Stimulated activated CD4-positive, alpha-beta T cell treated with anti-CD3 and anti-CD28 coated beads, Interleukin-4, amount 100 ng/mL, for 1 hour (primary cell): ENCODE measurements around the gene SLC2A13.

ENCODE experiments used
- DNase-seq: peaks from one replicate; pipeline ENCODE4 v3.0.0-alpha.2; 2020

The SLC2A13 gene

DNA sequence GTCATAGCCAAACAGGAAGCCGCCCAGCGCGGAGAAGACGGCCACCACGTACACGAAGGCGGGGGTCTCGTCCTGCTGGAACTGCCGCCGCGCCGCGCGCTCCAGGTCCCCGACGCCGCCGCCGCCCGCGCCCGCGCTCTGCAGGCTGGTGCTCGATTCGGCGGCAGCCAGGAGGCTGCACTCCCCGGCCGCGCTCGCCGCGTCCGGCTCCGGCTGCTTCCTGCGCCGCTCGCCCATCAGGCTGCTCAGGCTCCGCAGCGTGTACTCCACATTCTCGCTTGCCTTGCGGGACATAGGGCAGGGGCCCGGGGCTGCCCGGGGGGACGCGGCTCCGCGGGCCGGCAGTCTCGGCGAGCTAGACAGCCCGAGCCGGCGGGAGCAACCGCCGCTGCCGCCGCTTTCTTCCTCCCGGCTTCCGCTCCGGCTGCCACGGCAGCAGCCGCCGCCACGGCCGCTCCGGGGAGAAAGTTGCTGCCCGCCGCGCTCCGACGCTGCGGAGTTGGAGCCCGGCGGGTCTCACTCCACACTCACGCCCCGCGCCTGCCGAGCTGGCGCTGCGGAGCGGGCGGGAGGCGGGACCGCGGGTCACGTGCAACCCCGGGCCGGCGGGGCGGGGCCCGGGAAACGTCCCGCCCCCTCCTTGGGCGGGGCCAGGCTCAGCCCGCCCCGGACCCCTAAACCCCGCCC, at the start of gene SLC2A13:
SLC2A13 (minus strand) TSS at position 567 of the 687 bp plus-strand sequence; CDS start at position 294, 273 bp downstream.
- DNase-seq = peak; percentile 75

DNA sequence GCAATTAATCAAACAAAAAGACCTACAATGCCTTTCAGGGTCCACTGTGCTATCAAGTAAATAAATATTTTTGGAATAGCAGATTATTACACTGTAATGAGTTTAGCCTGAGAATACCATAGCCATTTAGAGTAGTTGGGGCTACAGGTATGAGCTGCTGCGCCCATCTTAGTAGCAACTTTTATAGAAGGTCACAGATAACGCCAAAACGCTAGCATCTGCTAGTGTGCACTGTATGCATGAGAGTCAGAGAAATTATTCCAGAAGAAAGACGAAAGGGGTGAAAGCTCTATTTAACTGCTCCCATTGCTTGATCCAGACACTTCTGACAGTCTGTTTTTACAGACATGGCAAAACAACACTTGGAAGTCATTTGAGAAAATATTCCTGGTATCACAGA, 48.5 kb upstream of the SLC2A13 start:
- no peak for DNase-seq

DNA sequence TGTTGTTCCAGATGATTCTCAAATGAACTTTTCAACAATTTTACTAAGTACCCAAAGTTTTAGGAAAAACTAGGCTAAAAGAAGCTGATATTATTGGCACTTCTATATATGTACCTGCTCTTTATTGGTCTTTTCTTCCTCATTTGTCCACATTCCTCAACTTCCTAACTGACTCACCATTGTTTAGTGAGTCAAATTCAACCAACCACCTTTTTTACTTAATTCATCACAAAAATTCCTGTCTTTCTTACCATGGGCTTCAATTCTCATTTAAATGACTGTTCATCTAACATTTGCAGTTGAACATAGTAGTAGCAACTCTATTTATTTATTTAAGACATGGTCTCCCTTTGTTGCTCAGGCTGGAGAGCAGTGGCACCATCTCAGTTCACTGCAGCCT, 47.6 kb upstream of the SLC2A13 start:
- DNase-seq = no peak

DNA sequence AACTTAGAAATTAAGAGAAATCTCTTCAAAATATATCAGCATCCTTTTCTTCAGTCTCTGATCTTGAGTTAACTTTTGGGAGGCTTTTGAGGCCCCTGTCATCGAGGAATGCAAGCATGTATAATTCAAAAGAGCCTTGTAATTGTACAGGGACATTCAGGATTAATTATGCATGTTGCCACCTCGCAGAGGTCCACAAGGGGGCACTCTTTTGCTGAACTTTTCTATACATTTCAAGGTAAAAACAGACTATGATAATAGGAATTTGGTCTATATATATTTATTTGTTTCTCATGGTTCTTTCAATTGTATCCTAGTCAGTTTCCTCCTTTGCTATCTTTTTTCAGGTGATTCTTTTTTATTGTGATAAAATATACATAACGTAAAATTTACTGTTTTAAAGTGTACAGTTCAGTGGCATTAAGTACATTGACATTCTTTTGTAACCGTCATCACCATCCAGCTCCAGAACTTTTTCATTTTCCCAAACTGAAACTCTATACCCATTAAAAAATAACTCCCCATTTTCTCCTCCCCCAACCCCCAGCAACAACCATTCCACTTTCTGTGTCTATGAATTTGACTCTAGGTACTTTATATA, 47.0 kb upstream of the SLC2A13 start:
- peak; percentile 40 for DNase-seq

DNA sequence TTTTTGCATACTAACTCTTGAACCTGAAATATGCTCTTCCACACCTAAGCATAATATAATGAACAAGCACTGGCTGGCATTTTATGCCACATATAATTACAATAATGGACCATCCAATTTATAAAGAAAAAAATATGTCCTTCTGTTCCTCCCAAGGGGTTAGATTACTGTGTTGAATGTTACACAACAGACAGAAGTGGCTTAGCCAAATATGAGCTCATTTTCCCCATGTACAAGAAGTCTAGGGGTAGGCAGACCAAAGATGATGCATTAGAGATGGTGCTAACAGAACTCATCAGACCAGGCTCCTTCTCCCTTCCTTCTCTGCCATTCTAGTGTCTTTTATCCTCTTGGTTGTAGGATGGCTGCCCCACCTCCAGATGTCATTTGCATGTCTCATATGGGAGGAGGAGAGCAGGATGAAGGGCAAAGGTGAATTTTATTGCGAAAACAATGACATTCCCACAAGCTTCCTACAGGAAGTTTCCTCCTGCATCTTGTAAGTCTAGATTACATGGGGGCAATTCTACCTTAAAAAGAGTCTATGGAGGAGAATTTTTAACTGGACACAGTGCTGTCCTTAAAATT, 43.9 kb upstream of the SLC2A13 start:
- DNase-seq = no peak

DNA sequence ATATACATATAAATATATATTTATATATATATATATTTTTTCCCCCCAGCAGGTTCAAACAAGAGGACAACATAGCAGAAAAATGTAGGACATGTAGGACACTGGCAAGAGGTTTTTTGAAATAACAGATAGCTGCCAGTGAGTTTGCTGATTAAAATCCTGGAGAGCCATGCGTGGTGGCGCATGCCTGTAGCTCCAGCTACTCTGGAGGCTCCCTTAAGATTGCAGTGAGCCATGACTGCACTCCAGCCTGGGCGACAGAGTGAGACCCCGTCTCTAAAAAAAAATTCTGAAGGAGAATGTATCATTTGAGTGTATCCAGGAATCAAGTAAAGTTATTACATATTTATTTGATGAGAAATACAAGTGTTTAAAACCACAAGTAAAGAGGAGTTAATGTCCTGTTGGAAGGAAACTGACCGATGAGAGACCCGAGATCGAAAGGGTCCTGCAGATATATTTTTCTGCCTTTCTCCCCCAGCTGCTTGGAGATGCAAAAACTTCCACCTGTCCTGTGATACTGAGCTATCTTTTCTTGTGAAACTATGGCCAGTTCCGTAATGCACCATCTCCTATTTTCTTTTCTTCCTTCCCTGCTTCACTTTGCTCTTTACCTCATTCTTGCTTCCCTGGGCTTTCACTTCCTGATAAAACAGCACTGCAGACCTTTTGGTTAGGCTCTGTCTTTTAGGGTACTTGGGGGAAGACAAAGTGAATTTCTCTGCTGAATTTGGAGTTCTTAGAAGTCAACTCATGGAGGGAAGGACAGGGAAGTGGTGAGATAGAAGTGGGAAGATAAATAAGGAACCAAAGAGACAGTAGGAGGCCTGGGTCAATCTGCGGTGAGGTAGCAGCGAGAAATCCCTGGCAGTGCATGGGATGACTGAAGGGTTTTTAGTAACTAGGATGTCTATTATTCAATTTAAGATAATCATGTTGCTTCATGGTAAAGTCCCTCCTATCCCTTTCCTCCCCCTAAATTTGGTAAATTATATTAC, 41.2 kb upstream of the SLC2A13 start:
- DNase-seq = no peak

DNA sequence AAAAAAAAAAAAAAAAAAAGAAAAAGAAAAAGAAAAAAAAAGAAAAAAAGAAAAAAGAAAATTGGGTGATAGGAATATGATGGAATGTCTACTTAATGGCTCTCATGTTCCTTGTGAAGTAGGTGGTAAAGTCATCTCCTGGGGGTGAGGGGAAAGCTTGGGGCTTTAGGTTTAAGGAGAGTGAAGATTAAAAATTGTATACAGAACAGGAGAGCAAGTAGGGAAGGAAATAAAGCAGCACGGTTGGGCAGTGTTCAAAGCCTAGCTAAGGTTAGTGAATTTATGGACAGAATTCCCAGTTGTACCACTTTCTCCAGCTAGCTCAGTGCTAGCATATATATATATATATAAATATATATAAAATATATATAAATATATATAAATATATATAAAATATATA, 40.0 kb upstream of the SLC2A13 start:
- DNase-seq = no peak

DNA sequence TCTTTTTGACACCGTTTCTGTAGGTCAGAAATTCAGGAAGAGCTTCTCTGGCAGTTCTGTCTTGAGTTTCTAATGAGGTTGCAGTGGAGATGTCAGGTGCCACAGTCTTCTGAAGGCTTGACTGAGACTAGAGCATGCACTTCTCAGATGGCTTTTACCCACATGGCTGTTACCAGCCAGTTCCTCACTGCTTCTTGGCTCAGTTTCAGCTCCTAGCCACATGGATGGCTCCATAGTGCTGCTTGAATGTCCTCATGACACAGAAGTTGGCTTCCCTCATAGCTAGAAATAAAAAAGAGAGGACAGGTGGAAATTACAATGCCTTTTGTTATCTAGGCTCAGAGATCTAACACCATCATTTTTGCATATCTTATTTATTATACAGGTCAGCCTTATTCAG, 38.1 kb upstream of the SLC2A13 start:
- no peak for DNase-seq

DNA sequence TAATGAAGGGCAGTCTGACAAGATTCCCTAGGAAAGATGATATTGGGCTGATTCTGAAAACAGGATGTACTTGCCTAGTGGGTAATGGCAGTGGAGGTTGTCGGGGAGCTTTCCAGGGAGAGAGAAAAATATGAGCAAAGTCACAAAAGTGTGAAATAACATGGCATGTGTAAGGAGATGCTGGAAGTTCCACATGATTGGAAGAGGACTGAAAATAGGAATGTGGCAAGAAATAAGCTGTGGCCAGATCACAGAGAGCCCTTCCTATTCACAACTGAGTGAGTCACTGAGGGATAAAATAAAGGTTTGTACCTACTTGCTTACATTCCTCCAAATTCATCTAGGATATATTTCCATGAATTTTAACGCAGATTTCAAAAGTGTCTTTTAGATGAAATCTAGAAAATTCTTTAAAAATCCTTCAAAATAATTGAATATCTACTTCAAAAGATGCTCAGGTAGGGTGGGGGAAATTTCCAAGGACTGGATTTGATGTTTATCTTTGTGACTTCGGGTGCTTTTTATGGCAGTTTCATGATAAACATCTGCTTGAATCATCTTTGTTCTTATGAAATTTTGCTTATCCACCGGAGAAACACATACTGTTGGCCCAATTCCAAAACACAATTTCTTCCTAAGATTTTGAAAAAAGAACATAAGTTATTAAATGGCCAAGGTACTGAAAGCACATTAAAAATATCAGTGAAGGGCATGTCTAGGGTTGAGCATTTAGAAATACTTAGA, 36.3 kb upstream of the SLC2A13 start:
- DNase-seq = no peak

DNA sequence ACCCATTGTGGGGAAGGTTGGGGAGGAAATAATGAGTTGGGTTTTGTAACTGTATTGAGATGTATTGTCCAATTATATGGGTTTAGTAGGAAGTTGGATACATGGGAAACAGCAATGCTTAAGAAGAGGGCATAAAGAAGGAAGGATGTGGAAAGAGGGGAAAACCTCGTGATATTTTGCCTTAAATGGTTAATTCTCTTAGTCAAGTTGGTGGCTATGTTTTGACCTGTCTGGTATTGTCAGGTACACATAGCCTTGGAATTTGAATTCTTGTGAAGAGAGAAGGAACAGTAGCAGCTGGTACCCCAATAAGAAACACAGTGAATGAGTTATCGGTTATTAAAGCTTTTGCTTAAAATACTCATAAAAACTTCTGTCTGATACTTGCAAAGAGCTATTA, 32.6 kb upstream of the SLC2A13 start:
- no peak for DNase-seq

DNA sequence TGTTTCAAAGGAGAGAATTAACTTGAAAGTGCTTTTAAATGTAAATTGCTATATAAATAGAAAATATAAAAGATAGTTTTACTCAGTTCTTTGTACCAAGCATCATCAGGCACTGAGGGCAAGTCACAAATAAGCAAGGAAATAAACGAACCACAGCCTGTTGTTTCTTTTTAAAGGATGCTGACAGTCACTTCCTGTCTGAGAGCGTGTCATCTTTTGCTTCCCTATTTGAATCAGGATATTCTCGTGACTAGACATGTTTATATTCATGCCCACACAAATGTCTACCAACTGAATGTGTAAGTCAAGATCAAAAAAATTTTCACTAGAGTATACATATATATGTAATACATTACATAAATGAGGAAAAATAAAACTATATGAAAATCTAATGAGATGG, 31.4 kb upstream of the SLC2A13 start:
- DNase-seq = no peak

DNA sequence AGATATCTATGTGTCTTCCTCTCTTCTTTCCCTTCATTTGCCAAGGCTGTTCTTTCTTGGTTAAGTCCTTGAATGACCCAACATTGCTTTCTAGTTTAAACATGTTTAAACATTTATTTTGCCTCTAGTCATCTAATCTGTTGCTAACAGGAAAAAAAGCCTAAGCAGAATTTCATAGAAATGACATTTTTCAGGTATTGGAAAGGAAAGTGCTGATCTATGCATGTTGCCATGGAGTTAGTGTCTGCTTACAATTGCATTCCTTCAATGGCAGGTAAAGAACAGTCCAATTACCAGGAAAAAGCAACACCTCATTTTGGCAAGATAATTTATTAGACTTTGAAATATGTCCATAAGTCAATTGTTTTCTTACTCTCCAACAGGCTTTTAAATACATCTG, 21.5 kb upstream of the SLC2A13 start:
- no peak for DNase-seq

DNA sequence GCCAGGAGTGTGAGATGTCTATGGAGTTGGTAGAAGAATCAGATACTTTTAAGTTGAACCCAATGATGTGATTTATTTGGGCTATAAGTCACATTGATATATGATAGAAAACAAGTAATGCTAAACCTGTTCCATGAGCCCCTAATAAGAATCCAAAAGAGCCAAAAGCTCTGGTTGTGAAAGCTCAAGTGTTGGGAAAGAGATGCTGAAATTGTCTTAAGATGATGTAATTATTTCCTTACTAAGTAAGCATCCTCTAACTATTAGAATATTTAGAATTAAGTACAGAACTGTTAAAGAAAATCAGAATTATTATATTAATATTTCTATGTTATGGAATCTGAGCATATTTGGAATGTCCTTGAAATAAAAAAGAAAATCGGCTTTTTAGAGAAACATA, 17.6 kb upstream of the SLC2A13 start:
- no peak for DNase-seq

DNA sequence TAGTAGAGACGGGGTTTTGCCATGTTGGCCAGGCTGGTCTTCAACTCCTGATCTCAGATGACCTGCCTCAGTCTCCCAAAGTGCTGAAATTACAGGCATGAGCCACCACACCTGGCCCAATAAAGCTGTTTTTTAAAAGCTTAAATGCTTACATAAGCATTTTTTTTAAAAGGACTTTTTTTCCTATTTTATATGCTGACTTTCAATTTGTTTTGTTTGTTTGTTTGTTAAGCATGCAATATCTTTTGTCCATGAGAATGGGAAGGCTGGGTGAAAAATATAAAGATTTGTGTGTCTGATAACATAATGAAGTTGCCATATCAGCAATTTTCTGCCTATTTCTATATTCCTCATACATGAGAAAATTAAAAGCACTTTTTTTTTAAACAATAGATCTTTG, 17.0 kb upstream of the SLC2A13 start:
- DNase-seq = no peak

DNA sequence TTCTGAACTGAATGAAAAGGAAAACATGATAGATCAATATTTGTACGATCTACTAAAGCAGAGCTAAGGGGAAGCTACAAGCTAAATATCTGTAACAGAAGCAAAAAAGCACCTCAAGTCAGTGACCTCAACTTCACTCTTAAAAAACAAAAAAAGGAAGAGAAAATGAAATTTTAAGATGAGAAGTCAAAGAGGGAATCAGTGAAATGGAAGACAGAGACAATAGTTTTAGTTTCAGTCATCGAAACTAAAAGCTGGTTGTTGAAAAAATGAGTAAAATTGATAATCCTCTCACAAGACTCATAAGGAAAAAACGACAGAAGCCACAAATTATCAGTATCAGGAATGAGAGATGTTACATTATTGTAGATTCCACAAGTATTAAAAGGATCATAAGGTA, 11.9 kb upstream of the SLC2A13 start:
- DNase-seq = no peak

DNA sequence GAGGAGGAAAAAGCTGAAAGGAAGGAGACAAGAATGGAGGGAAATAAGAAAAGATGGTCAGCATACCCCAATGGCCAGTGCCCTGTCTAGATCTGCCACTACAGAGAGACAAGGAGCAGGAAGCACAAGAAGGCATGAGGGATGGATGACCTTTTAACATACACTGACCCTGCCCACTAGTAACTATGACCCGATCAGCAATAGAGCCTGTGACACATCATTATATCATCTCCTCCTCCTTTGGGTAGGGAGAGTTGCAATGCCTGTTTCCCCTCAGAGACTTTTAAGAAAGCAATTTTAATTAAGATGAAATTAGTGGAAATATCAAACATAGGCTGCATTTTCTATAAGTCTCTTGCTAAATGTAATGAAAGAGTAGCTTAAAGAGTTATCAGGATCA, 4.7 kb upstream of the SLC2A13 start:
- DNase-seq = no peak

DNA sequence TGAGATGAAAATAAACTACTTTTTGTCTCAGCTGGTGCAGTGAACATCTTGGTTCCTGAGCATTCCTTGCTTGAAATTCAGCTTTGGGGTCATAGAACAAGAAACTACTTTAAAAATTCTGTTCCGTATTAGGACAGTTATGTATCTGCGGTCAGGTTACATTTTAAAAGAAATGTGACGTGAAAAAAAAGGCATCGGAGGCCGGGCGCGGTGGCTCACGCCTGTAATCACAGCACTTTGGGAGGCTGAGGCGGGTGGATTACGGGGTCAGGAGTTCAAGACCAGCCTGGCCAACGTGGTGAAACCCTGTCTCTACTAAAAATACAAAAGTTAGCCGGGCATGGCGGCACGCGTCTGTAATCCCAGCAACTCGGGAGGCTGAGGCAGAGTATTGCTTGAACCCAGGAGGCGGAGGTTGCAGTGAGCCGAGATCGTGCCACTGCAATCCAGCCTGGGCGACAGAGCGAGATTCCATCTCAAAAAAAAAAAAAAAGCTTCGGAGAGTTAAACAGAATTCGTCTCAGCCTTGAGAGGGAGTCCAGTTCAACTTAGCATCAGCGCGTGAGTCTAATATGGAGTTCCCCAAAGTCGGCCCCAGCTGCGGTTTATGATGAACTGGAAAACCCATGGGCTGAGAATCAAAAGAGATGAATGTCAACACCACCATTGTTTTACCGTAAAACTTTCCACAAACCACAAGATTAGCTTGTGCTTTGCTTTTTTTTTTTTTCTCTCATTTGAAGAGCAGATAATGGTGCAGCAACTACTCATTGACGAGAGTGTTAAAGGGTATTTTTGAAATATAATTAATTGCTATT, 2.1 kb upstream of the SLC2A13 start:
- DNase-seq = peak; percentile 33

DNA sequence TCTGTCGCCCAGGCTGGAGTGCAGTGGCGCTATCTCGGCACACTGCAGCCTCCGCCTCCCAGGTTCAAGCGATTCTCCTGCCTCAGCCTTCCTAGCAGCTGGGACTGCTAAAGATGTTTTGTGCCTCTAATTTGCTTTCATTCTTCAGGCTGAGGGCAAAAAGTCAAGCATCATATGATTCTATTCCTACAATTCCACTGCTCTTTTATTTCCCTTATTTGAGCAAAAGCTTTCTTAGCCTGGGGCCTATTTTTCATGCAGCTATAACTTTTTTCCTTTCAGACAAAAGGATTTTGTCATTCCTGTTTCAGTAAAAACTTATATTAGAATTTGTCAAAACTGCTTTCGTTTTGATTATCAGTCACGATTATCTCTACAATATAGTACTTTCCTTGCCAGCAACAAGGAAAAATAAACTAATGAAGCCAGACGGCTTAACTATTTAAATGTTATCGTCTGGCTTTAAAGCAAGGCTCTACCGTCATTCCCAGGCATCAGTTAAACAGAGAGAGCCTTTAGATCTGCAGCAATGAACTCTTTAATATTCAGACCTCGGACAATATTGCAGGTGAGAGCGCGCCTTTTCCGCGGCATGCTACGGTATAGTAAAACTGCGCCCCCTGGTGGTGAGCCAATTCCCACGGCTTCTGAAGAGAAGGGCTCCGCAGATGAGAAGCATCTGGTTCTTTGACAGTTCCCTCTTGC, 1.4 kb upstream of the SLC2A13 start:
- DNase-seq = peak; percentile 91

DNA sequence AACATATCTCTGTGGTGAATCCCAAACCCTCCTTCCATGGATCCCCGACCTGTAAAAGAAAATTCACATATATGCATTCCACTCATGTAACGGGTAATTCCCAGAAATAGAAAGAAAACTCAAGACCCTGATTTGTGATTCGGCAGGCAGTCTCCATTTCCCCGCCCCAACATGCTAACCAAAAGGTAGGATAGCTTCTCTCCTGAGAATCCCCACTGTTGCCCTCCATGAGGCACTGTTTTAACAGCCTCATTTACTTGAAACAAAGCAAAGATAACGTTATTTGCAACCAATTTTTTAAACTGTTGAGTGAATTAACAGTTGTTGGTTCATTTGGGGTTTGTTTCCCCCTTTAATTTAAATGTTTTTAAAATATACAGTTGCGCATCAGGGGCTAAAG, 774 bp upstream of the SLC2A13 start:
- DNase-seq = no peak

DNA sequence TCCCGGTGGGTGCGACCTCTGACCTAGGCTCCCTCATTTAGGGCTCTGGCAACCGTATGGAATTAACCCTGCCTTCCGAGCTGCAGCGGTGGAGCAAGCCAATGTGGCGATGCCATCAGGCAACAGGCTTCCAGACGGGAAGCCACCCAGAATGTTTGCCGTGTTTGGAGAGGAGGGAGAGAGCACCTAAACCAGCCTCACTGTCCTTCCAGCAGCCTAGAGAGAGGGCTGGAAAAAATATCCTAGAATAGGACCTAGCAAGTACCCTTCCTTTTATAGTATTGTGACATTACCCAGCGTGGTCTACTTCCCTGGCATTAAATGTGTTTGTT, 287 bp upstream of the SLC2A13 start:
- no peak for DNase-seq

DNA sequence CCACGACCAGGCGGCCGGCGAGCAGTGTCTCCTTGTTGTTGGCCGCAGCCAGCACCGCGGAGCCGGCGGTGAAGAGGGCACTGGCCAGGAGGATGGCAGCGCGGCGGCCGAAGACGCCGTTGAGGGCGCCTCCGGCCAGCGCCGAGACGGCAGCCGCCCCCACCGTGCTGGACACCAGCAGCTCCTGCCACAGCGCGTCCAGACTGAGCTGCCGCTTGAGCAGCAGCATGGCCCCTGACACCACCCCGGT, 691 bp downstream of the SLC2A13 start:
- no peak for DNase-seq
